OCI-LY3 (cell line): ENCODE measurements around the gene NUDT4.

Experiments
- H2AFZ ChIP-seq: fragments of 200-600, 300-600 bp; shearing (Covaris generic); 2 replicates; pipeline ENCODE4 v1.6.0; 2014; ENCODE audit warnings: antibody characterized with exemption, low read depth, low read length
- H3K27ac ChIP-seq: fragments of 200-600, 300-600 bp; sonication (generic); 2 replicates; pipeline ENCODE4 v1.5.1; 2014; ENCODE audit warnings: mild to moderate bottlenecking, low read length, moderate library complexity, mixed read lengths
- H3K27me3 ChIP-seq: fragments of 200-600, 300-600 bp; sonication (generic); 2 replicates; pipeline ENCODE4 v1.6.1; 2014; ENCODE audit warnings: low read depth, low read length, mixed read lengths
- H3K36me3 ChIP-seq: fragments of 200-600, 300-600 bp; sonication (generic); replicated peaks from 2 replicates; pipeline ENCODE3; 2014; ENCODE audit warnings: low read depth, low read length, mixed read lengths
- H3K4me1 ChIP-seq: fragments of 300-600, 200-600 bp; sonication (generic); 2 replicates; pipeline ENCODE4 v1.6.1; 2014; ENCODE audit warnings: low read length, mixed read lengths
- H3K4me2 ChIP-seq: fragments of 200-600, 300-600 bp; sonication (generic); 2 replicates; pipeline ENCODE4 v1.6.1; 2014; ENCODE audit warnings: low read length, mixed read lengths
- H3K4me3 ChIP-seq: fragments of 300-600, 200-600 bp; sonication (generic); 2 replicates; pipeline ENCODE4 v1.5.1; 2014; ENCODE audit warnings: antibody characterized with exemption, mild to moderate bottlenecking, low read length, moderate library complexity
- H3K79me2 ChIP-seq: fragments of 300-600, 200-600 bp; shearing (Covaris generic); 2 replicates; pipeline ENCODE4 v1.6.1; 2014; ENCODE audit warnings: mild to moderate bottlenecking, low read length, mixed read lengths
- H3K9ac ChIP-seq: fragments of 300-600, 200-600 bp; shearing (Covaris generic); 2 replicates; pipeline ENCODE4 v1.6.0; 2014; ENCODE audit warnings: mild to moderate bottlenecking, low read length, moderate library complexity
- H3K9me3 ChIP-seq: fragments of 200-600, 300-600 bp; shearing (Covaris generic); 2 replicates; pipeline ENCODE4 v1.6.1; 2014; ENCODE audit warnings: low read length, mixed read lengths; ENCODE audit not compliant: insufficient read depth
- H4K20me1 ChIP-seq: fragments of 200-600, 300-600 bp; sonication (generic); 2 replicates; pipeline ENCODE4 v1.6.1; 2016; ENCODE audit warnings: low read length, mixed read lengths; ENCODE audit not compliant: insufficient read depth
- CTCF ChIP-seq: fragments of 200-600, 300-600 bp; sonication (generic); IDR thresholded peaks from 2 replicates; pipeline ENCODE4 v1.5.1; 2014; ENCODE audit warnings: antibody characterized with exemption, low read length, low read depth
- EZH2phosphoT487 ChIP-seq: fragments of 200-600 bp; shearing (Covaris generic); IDR thresholded peaks from 2 replicates; pipeline ENCODE4 v1.6.1; 2018; ENCODE audit warnings: antibody characterized with exemption, mixed run types, low read depth

The NUDT4 gene

DNA sequence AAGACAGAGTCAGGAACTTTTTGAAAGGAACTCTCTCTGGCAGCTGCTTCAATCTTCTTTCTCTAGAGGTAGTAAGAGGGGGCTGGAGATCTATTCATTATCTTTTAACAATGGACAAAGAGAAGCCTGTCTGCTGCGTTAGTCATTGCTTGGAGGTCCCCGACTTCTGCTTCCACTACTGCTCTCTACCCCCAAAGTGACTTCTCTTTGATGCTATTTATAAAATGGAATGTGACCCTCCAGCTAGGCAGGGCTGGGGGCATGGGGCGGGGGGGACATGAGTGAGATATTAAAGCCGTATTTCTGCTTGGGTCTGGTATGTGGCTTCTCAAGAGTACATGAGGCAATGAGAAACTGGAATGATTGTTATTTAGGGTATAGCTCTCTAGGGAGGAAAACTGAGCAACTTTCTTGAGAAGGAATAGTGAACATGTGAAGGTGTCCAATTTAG is 41.4 kb upstream of the NUDT4 start:
- Histone ChIP-seq H4K20me1 (no peaks in the 10 kb centered on the region), H3K27me3 (no peaks in the 10 kb centered on the region; the same call in 1 of the 2 replicates), H3K4me2 (no peak overlapping the region), H3K36me3 (no peaks in the 10 kb centered on the region), H3K9me3 (no peaks in the 10 kb centered on the region), H2AFZ (no peak overlapping the region), H3K4me1 (peaks cover 6% of the 10 kb centered on the region), H3K79me2 (no peaks in the 10 kb centered on the region), H3K4me3 (no peak overlapping the region), H3K9ac (no peak overlapping the region), H3K27ac (no peak overlapping the region)
- TF ChIP-seq CTCF = no peak
- no peak for TF ChIP-seq EZH2phosphoT487

- no peak overlapping the region for H3K4me3 ChIP-seq
- no peak overlapping the region for H3K9ac ChIP-seq
- H3K36me3 ChIP-seq = no peaks in the 10 kb centered on the region
- no peaks in the 10 kb centered on the region for H3K9me3 ChIP-seq
- no peaks in the 10 kb centered on the region for H3K79me2 ChIP-seq
- H3K27ac ChIP-seq = no peak overlapping the region
- H2AFZ ChIP-seq = no peak overlapping the region
- H4K20me1 ChIP-seq = no peaks in the 10 kb centered on the region
- H3K27me3 ChIP-seq = no peaks in the 10 kb centered on the region; the same call in 1 of the 2 replicates
- no peak overlapping the region for H3K4me2 ChIP-seq
- no peak for TF ChIP-seq EZH2phosphoT487
- no peak for TF ChIP-seq CTCF
- H3K4me1 ChIP-seq = peaks cover 14% of the 10 kb centered on the region
These were observed 39.1 kb upstream of the NUDT4 start for GRCh38 chr12:93338598-93338997.

DNA sequence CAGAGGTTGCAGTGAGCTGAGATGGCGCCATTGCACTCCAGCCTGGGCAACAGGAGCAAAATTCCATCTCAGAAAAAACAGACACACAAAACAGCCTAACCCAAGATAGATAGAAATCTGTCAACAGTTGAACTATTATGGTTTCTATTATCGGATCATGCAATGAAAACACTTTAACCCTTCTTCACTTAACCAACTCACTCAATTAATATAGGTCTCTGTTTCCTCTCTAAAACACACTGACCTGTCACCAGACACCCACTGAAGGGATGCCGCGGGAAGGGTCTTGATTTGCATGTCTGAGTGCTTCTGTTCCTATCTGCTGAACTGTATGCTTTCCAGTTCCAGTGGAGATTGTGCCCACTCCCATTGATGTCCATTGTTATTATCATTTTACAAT is 38.0 kb upstream of the NUDT4 start:
- H2AFZ ChIP-seq = no peak overlapping the region
- H3K27ac ChIP-seq = no peak overlapping the region
- peaks cover 14% of the 10 kb centered on the region for H3K4me1 ChIP-seq
- no peaks in the 10 kb centered on the region for H4K20me1 ChIP-seq
- no peaks in the 10 kb centered on the region for H3K79me2 ChIP-seq
- no peak overlapping the region for H3K4me3 ChIP-seq
- TF ChIP-seq CTCF (no peak), EZH2phosphoT487 (no peak)
- no peak overlapping the region for H3K4me2 ChIP-seq
- H3K9ac ChIP-seq = no peak overlapping the region
- no peaks in the 10 kb centered on the region for H3K9me3 ChIP-seq
- no peaks in the 10 kb centered on the region for H3K36me3 ChIP-seq
- H3K27me3 ChIP-seq = no peaks in the 10 kb centered on the region; the same call in 1 of the 2 replicates

GRCh38 chr12:93341409-93342049 is 36.2 kb upstream of the NUDT4 start:
- Histone ChIP-seq H3K27me3 (no peaks in the 10 kb centered on the region; the same call in 1 of the 2 replicates), H3K36me3 (no peaks in the 10 kb centered on the region), H3K9ac (no peak overlapping the region), H3K4me1 (peaks cover 14% of the 10 kb centered on the region), H3K9me3 (no peaks in the 10 kb centered on the region), H3K79me2 (no peaks in the 10 kb centered on the region), H3K4me3 (no peak overlapping the region), H2AFZ (no peak overlapping the region), H3K4me2 (peak overlapping the region; percentile 33), H4K20me1 (no peaks in the 10 kb centered on the region), H3K27ac (peak overlapping the region; percentile 22; the same call in 1 of the 2 replicates)
- TF ChIP-seq EZH2phosphoT487 (no peak), CTCF (no peak)
